GM18517 (cell line): ENCODE data around the gene NUDT4.

ENCODE experiments used
- ATAC-seq: cut with Tn5 transposase; IDR thresholded peaks from one replicate; pipeline ENCODE4 v1.9.1; 2021; ENCODE audit warnings: mild to moderate bottlenecking, moderate library complexity; ENCODE audit not compliant: unreplicated experiment

Gene NUDT4

GRCh38 chr12:93456077-93456476, 78.4 kb downstream of the NUDT4 start:
- ATAC-seq, result no peak
